A549 (cell line): ENCODE results near the gene ZKSCAN1.

Experiments
- CEBPB ChIP-seq, 2 experiments: fragments of >200 bp in 1 of 2; sonication (Bioruptor Twin) in 1 of 2; formaldehyde crosslinking in 1 of 2; IDR thresholded peaks; 2 replicates each; pipeline ENCODE4 v1.6.1; 2012 to 2016
- CHD4 ChIP-seq: fragments of 200-600 bp; sonication (generic); IDR thresholded peaks from 2 replicates; pipeline ENCODE4 v1.6.1; 2016; ENCODE audit warnings: antibody characterized with exemption, mild to moderate bottlenecking, borderline replicate concordance
- CTCF ChIP-seq: fragments of >200 bp; sonication (Bioruptor Twin); formaldehyde crosslinking; IDR thresholded peaks from 3 replicates; pipeline ENCODE4 v1.5.1; 2016
- EHMT2 ChIP-seq: fragments of 200-600 bp; sonication (generic); IDR thresholded peaks from 2 replicates; pipeline ENCODE4 v1.6.1; 2016; ENCODE audit warnings: antibody characterized with exemption, low read depth, mild to moderate bottlenecking, moderate library complexity
- GATA3 ChIP-seq: IDR thresholded peaks from 2 replicates; pipeline ENCODE4 v1.6.1; 2012; ENCODE audit warnings: borderline replicate concordance
- HDAC2 ChIP-seq: fragments of 200-600 bp; sonication (generic); IDR thresholded peaks from 2 replicates; pipeline ENCODE4 v1.6.1; 2016
- HES2 ChIP-seq: fragments of >200 bp; sonication (Bioruptor Twin); formaldehyde crosslinking; IDR thresholded peaks from 2 replicates; pipeline ENCODE4 v1.6.1; 2016
- KDM1A ChIP-seq: fragments of 200-600 bp; sonication (generic); IDR thresholded peaks from 2 replicates; pipeline ENCODE4 v1.6.1; 2016; ENCODE audit warnings: low read depth, mild to moderate bottlenecking
- MAFK ChIP-seq: fragments of 450-650 bp; IDR thresholded peaks from 2 replicates; pipeline ENCODE4 v1.6.1; 2014; ENCODE audit not compliant: partially characterized antibody
- MAX ChIP-seq: IDR thresholded peaks from 2 replicates; pipeline ENCODE4 v1.6.1; 2012
- NFE2L2 ChIP-seq: fragments of 150-350 bp; conservative IDR thresholded peaks from 2 replicates; pipeline ENCODE4 v1.6.1; 2014; ENCODE audit warnings: low read length
- PBX3 ChIP-seq: IDR thresholded peaks from 2 replicates; pipeline ENCODE4 v1.6.1; 2012
- REST ChIP-seq: fragments of 200-600 bp; sonication (generic); IDR thresholded peaks from 2 replicates; pipeline ENCODE4 v1.6.1; 2016; ENCODE audit warnings: antibody characterized with exemption, mild to moderate bottlenecking, moderate library complexity
- RNF2 ChIP-seq: fragments of 200-600 bp; sonication (generic); IDR thresholded peaks from 2 replicates; pipeline ENCODE4 v1.6.1; 2016; ENCODE audit warnings: low read depth, mild to moderate bottlenecking, antibody characterized with exemption, moderate library complexity, borderline replicate concordance

- TF ChIP-seq CTCF: no peak
- no peak for TF ChIP-seq GATA3
- TF ChIP-seq MAFK: no peak
- TF ChIP-seq HDAC2: no peak
- TF ChIP-seq EHMT2: no peak
- no peak for TF ChIP-seq CHD4
- no peak for TF ChIP-seq MAX
- no peak for TF ChIP-seq CEBPB (IDR thresholded peaks at IDR 0.05)
- TF ChIP-seq HES2: no peak
- TF ChIP-seq KDM1A: no peak
- no peak for TF ChIP-seq RNF2
- TF ChIP-seq NFE2L2: no peak
- no peak for TF ChIP-seq REST
- no peak for TF ChIP-seq PBX3
Measured at GRCh38 chr7:100023526-100023925, 8.1 kb downstream of the ZKSCAN1 start.
